HS-27A (cell line): ENCODE results near the gene SLC16A12.

ENCODE experiments used
- DNase-seq: peaks from one replicate; pipeline ENCODE4 v3.0.0-alpha.2; 2012; ENCODE audit warnings: low read depth, missing footprints

SLC16A12 gene

GRCh38 chr10:89390476-89391225 lies 144.7 kb downstream of the SLC16A12 start:
- no peak for DNase-seq

GRCh38 chr10:89389254-89389653 lies 146.1 kb downstream of the SLC16A12 start:
- no peak for DNase-seq

GRCh38 chr10:89388806-89389205 lies 146.6 kb downstream of the SLC16A12 start:
- no peak for DNase-seq

- DNase-seq: no peak
These were observed 150.7 kb downstream of the SLC16A12 start for GRCh38 chr10:89384474-89385340.

GRCh38 chr10:89382757-89383156 lies 152.6 kb downstream of the SLC16A12 start:
- DNase-seq: no peak
